HEK293T (cell line): ENCODE results near the gene GRM7.

Experiments
- FOXK2 ChIP-seq: fragments of 450-650 bp; IDR thresholded peaks from 2 replicates; pipeline ENCODE4 v1.6.1; 2016; ENCODE audit warnings: mild to moderate bottlenecking
- SP1 ChIP-seq: fragments of 450-650 bp; IDR thresholded peaks from 2 replicates; pipeline ENCODE4 v1.6.1; 2017
- TF ChIP-seq, protein P1 (sequence below): fragments of 450-650 bp; IDR thresholded peaks from 2 replicates; pipeline ENCODE4 v1.6.1; 2016

DNA sequence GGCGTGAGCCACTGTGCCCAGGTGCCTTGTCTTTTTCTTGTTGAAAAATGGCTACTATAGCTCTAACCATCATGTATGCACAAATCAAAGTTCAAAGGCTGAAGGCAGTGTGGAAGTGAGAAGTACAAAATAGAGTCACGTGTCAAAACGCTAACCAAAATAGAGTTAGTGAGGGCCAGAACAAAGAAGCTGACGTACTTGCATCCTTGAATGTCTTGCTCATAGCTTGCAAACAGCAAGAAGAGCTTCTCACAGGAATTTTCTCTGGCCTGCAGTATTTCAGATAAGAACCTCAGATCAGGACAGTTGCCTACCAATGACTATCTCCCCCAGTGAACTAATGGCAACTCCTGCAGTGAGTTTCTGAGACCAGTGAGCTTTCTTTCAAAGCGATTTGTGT, 713.5 kb downstream of the GRM7 start:
- TF ChIP-seq SP1 = no peak
- TF ChIP-seq FOXK2 = no peak
- TF ChIP-seq, protein P1, sequence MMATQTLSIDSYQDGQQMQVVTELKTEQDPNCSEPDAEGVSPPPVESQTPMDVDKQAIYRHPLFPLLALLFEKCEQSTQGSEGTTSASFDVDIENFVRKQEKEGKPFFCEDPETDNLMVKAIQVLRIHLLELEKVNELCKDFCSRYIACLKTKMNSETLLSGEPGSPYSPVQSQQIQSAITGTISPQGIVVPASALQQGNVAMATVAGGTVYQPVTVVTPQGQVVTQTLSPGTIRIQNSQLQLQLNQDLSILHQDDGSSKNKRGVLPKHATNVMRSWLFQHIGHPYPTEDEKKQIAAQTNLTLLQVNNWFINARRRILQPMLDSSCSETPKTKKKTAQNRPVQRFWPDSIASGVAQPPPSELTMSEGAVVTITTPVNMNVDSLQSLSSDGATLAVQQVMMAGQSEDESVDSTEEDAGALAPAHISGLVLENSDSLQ = no peak
